Neural cell (in vitro differentiated cells): ENCODE data around the gene PVALB.

Experiments
- EP300 ChIP-seq: fragments of 450-650 bp; conservative IDR thresholded peaks from 2 replicates; pipeline ENCODE4 v1.6.1; 2014; ENCODE audit warnings: antibody characterized with exemption, mild to moderate bottlenecking, moderate library complexity; ENCODE audit not compliant: poor library complexity, severe bottlenecking
- EZH2 ChIP-seq: fragments of 200-600, 300-800 bp; shearing (Covaris generic), sonication (generic); IDR thresholded peaks from 2 replicates; pipeline ENCODE4 v1.6.1; 2014; ENCODE audit warnings: antibody characterized with exemption, low read length, borderline replicate concordance, mild to moderate bottlenecking; ENCODE audit not compliant: insufficient read depth, poor library complexity, severe bottlenecking
- MXI1 ChIP-seq: fragments of 450-650 bp; conservative IDR thresholded peaks from 2 replicates; pipeline ENCODE4 v1.6.1; 2014; ENCODE audit warnings: antibody characterized with exemption, mild to moderate bottlenecking; ENCODE audit not compliant: poor library complexity, severe bottlenecking
- POLR2AphosphoS5 ChIP-seq: IDR thresholded peaks from 2 replicates; pipeline ENCODE4 v1.6.1; 2012
- RAD21 ChIP-seq: fragments of 450-650 bp; conservative IDR thresholded peaks from 2 replicates; pipeline ENCODE4 v1.6.1; 2014; ENCODE audit warnings: antibody characterized with exemption, mild to moderate bottlenecking, moderate library complexity
- REST ChIP-seq: IDR thresholded peaks from 2 replicates; pipeline ENCODE4 v1.6.1; 2012; ENCODE audit warnings: borderline replicate concordance
- SMC3 ChIP-seq: fragments of 450-650 bp; conservative IDR thresholded peaks from 2 replicates; pipeline ENCODE4 v1.6.1; 2014; ENCODE audit warnings: antibody characterized with exemption, mild to moderate bottlenecking, moderate library complexity; ENCODE audit not compliant: poor library complexity
- TAF1 ChIP-seq: IDR thresholded peaks from 2 replicates; pipeline ENCODE4 v1.6.1; 2012; ENCODE audit warnings: low read depth
- TF ChIP-seq, protein P1 (sequence below): fragments of 450-650 bp; IDR thresholded peaks from 2 replicates; pipeline ENCODE4 v1.5.1; 2014; ENCODE audit warnings: antibody characterized with exemption, mild to moderate bottlenecking, moderate library complexity; ENCODE audit not compliant: poor library complexity, severe bottlenecking

DNA sequence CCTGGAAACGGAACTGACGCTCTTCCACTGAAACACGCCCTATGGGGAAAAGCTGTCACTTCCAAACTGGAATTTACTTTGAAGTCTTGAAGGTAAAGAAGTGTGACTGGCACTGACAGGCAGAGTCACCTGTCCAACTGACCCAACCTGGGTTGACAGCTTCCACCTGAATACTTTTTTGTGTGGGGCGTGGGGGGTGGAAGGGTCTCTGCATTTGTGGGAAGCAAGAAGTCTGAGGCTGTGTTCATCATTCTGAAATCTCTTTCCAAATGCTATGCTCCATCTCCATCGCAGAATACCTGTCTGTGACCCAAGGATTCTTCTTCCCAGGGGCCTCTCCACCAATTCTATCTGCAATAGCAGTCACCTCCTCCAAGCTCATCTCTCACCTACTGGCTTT, 48.7 kb downstream of the PVALB start:
- TF ChIP-seq EZH2 (no peak), MXI1 (no peak), POLR2AphosphoS5 (no peak), EP300 (no peak), RAD21 (no peak), TAF1 (no peak), REST (no peak), SMC3 (no peak)
- TF ChIP-seq, protein P1, sequence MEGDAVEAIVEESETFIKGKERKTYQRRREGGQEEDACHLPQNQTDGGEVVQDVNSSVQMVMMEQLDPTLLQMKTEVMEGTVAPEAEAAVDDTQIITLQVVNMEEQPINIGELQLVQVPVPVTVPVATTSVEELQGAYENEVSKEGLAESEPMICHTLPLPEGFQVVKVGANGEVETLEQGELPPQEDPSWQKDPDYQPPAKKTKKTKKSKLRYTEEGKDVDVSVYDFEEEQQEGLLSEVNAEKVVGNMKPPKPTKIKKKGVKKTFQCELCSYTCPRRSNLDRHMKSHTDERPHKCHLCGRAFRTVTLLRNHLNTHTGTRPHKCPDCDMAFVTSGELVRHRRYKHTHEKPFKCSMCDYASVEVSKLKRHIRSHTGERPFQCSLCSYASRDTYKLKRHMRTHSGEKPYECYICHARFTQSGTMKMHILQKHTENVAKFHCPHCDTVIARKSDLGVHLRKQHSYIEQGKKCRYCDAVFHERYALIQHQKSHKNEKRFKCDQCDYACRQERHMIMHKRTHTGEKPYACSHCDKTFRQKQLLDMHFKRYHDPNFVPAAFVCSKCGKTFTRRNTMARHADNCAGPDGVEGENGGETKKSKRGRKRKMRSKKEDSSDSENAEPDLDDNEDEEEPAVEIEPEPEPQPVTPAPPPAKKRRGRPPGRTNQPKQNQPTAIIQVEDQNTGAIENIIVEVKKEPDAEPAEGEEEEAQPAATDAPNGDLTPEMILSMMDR: no peak
